ENCODE measurements around the gene TPRG1.
"Not testable (repeated sequence)": the region's sequence is repeated elsewhere in the genome, so short reads cannot be mapped to it uniquely, and the experiment has no call there.

Gene TPRG1

DNA sequence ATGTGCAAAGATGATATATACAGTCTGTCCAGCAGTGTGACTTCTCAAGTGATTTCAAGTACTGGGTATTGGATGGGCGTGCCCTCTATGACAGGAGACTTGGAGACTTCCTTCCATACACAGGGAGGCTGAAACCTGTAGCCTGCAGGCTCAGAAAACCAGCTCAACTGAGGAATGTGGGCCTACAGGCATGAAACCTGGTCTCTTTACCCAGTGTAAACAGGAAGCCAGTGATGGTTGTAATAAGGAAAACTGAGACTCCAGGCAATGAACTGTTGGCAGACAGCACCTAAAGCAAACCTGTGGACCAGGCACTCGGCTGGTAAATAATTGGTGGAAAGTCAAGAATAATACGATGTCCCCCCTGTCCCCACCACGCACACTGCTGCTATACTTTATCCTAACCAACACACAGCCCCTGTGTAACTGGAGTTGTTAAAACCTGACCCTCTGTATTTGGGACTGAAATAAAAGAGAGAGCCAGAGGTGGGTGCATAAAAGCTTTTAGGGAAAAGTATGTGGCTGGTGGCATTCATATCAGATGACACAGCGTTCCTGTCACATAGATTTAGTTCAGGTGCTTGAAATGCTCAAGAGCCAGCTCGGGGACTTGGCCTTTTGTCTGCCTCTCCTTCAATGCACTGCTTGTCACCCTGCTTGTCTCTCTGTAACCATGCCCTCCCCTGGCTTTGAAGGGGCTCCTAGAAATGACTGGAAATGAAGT, 144.7 kb downstream of the TPRG1 start:
- no peak for DNase-seq (ENCODE audit: low read depth)

DNA sequence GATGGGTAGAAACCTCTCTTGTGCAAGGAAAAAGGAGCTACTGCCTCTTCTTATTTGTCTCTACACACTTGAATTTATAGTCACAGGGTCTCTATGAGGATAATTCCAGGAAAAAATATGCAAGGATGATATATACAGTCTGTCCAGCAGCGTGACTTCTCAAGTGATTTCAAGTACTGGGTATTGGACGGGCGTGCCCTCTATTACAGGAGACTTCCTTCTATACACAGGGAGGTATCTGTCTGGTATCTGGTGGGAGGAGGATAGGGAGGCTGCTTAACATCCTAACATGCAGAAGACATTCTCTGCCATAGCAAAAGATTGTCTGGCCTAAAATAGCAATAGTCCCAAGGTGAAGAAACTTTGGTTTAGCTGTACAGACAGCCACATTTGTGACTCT, 146.1 kb downstream of the TPRG1 start:
- no peak for DNase-seq (ENCODE audit: low read depth)

DNA sequence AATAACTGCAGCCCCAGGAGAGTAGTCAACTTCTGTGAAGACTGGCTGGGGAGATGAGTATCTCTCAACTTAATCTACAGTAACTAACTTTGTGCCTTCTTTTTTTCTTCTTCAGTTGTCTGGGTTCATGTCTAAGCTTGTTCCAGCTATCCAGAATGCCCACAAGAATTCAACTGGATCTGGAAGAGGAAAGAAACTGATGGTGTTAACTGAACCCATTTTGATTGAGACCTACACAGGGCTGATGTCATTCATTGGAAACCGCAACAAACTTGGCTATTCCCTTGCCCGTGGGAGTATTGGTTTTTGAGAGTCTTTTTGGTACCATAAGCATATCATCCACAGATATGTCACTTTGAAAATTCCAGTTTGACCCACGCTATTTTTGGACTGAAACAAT, 148.7 kb downstream of the TPRG1 start:
- DNase-seq (ENCODE audit: low read depth) = no peak

DNA sequence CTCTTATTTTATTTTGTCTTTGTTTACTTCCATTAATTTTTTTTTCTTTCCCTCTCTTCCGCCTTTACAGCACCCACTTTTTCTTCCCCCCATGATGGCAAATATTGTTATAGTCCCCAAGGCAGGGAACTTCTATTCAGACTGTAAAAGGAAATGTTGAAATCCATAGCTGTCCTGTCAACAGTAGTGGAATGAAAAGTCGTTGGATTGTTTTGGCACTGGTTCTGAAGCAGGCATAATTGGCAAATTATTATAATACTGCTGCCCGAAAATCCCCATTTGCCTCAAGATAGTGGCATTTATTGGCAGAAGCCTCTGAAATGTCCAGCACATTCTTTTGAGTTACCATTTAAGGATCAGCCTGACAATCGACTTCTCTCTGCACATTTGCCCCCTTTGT, 150.6 kb downstream of the TPRG1 start:
- DNase-seq (ENCODE audit: low read depth) = no peak

DNA sequence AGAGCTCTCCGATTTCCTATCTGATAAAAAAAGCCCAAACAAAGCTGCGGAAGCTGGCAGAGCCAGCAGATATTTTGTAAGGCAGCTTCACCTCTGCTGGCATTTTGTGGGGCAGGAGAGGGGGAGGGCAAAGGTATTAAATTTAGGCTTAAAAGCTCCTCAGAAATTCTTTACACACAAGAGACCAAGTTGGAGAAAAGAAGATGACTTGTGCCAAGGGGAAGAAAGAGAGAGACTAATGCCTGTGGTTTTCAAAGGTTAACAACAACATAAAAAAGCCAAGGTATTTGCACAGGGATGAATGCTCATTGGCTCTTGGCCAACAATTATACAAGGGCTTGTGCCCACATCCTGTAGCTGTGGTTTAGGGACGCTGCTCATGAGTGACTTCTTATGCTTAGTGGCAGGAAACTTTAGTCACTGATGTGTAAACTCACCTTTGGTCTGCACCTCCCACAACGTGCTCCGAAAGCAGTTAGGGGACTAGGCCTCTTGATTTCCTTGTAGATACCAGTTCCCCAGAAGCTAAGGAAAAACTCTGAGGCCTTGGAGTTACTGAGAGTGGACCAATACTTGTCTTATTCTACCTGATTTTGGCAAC, 152.9 kb downstream of the TPRG1 start:
- peak; percentile 70 for DNase-seq (ENCODE audit: low read depth)

DNA sequence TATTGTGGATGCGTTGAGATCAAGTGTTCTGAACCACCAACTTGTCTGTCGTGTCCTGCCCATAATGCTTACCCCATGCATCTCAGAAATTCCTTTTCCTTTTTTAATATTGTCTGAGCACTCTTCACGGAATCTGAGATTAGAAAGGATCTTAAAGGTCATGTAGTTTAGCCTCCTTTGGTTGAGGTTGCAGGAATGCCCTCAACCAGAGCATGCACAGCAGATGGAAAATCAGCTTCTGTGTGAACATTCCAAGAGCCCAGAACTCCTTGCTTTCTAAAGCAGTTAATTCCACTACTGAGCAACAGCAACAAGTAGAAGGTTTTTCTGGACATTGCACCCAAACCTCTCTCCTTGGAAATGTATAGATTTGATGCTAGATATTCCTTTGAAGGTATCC, 153.7 kb downstream of the TPRG1 start:
- no peak for DNase-seq (ENCODE audit: low read depth)

DNA sequence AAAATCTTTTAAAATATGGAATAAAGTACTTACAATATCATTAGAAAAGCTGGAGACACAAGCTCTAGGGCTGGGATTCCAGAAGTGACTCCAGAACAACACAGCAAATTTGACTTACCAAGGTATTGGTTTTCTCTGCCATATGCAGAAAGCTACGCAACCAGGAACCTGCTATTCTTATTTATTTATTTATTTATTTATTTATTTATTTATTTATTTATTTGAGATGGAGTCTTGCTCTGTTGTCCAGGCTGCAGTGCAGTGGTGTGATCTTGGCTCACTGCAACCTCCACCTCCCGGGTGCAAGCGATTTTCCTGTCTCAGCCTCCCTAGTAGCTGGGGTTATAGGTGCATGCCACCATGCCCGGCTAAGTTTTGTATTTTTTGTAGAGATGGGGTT, 157.9 kb downstream of the TPRG1 start:
- DNase-seq (ENCODE audit: low read depth) = not testable (repeated sequence)

DNA sequence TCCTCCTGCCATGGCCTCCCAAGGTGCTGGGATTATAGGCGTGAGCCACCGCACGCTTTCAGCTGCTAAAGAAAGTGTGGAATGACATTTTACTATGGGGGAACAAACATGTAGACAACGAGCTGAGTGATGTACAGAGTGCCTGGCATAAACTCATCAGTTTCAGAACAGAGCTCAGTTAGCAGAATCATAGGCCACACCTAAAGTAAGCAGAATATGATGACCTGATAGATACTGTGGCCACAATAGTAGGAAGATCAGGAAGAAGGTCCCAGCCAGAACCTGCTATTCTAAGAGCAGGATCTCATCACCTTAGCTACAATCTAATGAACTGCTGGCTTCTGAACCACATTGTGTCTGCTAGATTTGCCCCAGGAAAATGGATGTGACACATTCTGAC, 158.3 kb downstream of the TPRG1 start:
- DNase-seq (ENCODE audit: low read depth) = no peak

DNA sequence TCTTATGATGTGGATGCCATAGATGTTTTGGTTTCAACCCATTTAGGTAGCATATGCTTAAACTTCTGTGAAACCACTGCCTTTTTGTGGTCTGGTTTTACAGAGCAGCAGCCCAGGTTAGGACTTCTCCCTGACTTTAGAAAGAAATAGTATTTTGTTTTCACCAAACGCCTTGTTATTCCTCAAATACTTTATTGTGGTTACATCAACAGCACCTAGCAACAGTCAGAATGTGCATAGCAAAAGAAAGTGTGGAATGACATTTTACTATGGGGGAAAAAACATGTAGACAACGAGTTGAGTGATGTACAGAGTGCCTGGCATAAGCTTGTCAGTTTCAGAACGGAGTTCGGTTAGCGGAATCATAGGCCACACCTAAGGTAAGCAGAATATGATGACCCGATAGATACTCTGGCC, 159.2 kb downstream of the TPRG1 start:
- no peak for DNase-seq (ENCODE audit: low read depth)

DNA sequence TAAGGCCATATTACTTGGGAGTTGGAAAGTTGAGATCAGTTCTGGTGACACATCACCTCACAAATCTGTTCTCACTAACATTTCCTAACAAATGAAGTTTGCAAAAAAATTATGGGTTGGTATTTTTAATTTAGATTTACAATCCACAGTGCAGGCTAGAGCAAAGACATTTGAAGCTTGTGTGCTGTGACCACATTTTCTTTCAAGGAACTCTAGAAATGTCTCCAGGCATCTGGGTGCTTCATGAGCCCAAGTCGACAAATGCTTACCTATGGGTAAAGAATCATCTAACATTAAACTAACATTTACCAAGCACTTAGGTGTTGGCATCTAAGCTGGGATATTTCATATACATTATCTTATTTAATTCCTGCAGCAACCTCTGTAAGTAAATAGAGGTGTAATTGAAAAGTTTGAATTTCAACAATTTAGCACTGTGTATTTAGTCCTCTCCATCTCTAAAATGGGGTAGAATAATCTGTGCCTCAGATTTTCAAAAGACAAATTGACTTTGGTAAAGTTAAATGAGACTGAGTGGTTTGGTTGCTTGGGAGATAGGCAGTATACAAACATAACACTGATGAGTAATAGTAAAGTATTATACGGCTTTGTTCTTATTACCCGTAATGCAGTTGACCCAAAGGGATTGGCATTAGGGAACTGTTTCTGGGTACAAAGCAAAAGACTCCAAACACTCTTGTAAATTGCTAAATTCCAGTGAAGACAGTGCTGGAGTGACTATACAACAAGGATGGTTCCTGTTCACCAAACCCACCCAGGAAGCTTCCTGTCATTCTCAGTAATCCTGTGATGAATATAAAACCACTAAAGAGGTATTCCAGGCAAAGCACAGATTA, 162.5 kb downstream of the TPRG1 start:
- DNase-seq (ENCODE audit: low read depth) = no peak

DNA sequence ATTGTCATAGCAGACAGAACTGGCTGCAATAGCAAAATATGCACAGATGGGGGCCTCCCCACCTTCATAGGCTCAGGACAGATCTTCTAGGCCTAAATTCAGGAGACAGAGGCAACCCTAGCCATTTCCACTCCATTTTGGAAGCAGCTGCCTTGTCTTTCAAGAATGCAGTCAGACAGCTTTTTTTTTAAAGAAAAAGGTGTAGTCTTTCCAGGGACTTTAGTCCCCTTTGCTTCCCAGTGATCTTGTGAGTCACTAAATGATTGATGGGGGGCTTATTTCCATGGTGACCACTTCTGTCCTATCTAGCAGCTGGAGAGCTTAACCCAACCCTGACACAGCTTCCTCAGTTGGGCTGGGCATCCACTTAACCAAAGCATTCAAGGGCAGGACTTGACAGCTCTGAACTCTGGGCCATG, 165.9 kb downstream of the TPRG1 start:
- DNase-seq (ENCODE audit: low read depth) = no peak

DNA sequence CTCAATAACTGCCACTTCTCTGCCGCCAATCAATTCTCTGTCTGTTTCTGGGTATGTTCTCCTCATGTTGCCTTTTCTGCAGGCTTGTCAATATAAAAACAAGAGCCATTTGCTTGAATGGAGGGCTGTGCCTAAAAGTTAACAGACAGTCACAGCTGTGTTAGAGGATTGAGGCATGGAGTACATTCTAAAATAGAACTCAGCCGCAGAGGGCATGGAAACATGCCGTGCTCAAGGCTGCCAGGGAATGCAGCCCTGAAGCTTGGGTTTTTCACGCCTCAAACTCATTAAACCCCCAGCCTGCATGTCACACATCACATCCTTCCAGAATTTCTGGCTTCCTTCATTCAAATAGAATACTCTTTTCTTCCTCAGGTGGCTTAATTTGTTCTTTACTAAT, 166.6 kb downstream of the TPRG1 start:
- DNase-seq (ENCODE audit: low read depth) = no peak

DNA sequence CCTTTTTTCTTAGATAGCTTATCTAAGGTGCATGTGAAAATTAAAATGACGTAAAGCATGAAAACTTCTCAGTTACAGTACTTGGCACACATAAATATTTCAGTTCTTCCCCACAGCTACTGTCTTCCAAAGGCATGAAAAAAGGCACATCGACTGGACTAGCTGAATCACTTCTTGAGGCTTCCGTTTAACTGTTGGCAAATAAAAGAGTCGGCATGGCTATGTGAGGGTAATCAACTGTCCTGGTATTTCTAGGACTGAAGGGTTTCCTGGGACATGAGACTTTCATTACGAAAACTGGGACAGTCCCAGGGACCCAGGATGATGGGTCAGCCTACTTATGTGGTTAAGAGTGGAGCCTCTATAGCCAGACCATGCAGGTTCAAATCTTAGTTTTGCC, 168.2 kb downstream of the TPRG1 start:
- DNase-seq (ENCODE audit: low read depth) = no peak

DNA sequence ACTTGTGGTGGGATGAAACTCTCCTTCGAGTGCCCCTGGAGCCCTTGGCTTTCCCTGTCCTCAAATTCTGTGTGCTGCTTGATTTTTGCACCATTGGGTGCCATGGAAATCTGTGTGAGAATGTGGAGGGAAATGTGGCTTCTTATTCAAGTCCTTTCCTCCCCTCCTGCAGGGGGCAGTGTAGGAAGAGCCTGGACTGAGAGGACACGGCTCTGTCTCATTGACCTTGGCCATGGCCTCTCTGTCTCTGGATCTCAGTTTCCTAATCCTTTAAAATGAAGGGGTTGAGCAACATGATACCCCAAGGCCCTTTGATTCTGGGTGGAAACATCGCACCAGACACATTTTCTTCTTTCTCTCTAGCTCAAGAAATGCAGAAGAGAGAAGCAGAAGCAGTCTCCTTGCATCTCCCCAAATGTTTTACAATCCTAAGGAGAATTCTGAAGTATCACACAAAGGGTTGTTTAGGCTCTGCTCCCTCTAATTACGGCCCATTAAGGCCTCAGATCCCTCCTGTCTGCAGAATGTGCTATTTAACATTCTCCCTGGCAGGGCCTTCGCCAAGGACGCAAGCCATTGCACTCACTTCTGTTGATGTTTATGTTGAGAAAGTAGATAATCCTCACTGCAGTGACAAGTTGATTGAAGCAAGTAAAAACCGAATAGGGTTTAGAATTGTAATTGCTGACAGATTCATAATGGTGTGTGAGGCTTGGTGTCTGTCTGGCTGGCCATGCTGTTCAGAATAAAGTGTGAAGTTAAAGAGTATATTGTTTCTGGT, 169.1 kb downstream of the TPRG1 start:
- no peak for DNase-seq (ENCODE audit: low read depth)

DNA sequence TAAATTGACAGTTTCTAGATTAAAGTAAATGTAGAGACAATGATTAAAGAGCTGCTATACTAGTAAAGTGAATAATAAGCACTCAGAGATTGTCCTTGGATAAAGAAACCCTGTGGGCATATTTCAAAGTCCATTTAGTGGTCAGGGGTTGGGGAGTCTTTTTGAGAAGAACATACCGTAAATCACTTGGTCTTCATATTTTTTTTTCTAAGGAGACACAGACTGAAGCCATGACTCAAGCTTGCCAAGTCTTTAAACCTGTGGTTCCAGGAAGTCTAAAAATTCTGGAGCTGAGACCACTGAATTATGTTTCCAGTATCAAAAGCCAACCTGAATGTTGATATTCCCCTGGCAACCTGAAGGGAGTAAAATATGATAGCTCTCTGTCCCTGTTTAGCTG, 171.0 kb downstream of the TPRG1 start:
- DNase-seq (ENCODE audit: low read depth) = no peak

DNA sequence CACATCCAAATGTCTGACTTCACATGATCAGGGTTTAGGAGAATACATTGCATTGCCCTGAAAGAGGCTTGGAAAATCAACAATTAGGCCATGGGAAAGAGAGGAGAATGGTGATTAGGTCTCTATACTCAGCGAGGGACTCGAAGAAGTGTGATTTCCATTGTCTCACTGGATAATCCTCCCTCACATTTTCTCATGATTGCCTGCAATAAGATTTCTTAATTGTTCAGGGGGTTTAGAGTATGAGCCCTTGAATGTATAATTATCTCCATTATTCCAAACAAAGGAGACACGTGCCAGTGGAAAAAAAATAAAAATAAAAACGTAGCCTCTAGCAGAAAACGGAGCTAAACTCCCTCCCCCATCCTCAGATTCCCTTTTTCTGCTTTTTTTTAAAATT, 173.2 kb downstream of the TPRG1 start:
- no peak for DNase-seq (ENCODE audit: low read depth)

DNA sequence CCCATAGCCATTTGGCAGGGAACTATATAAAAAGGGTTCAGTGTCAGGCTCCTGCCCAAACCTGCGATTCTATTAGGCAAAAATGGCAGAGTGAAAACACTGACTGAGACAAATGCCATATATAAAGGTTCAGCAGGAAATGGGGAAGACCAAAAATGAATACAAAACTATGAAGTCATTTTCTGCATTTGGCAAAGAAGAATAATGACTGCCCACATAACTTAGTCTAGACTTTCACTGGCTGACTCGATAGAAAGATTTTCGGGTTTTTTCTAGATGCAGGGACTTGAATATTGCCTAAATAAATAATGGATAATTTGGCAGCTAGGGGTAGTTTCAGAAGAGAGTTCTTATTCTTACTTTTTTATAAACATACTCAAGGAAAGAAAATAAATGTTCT, 178.0 kb downstream of the TPRG1 start:
- no peak for DNase-seq (ENCODE audit: low read depth)

DNA sequence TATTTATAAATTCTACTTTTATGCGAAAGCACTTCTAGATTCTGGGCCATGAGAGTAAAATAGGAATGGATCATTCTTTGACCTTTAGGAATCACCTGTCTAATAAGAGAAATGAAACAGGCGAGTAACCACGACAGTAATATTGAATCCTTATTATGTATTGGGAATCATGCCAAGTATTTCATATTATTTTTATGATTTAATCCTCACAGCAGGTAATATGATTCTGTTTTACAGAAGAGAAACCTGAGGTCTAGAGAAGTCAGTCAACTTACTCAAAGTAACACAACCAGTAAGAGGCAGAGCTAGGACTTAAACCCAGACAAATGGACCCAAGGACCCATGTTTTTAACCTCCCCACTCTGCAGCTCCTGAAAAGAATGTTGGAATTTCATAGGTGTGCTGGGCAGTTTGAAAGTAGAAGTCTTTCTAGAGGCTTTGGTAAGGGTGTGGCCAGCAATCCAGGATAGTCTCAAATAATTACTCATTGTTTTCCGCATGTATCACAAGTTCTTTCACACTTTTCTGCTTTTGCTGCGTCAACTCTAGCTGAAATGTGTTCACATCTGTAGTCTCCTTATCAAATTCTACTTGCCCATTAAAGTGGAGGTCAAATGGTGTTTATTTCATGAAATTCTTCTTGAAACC, 181.7 kb downstream of the TPRG1 start:
- DNase-seq (ENCODE audit: low read depth) = no peak

DNA sequence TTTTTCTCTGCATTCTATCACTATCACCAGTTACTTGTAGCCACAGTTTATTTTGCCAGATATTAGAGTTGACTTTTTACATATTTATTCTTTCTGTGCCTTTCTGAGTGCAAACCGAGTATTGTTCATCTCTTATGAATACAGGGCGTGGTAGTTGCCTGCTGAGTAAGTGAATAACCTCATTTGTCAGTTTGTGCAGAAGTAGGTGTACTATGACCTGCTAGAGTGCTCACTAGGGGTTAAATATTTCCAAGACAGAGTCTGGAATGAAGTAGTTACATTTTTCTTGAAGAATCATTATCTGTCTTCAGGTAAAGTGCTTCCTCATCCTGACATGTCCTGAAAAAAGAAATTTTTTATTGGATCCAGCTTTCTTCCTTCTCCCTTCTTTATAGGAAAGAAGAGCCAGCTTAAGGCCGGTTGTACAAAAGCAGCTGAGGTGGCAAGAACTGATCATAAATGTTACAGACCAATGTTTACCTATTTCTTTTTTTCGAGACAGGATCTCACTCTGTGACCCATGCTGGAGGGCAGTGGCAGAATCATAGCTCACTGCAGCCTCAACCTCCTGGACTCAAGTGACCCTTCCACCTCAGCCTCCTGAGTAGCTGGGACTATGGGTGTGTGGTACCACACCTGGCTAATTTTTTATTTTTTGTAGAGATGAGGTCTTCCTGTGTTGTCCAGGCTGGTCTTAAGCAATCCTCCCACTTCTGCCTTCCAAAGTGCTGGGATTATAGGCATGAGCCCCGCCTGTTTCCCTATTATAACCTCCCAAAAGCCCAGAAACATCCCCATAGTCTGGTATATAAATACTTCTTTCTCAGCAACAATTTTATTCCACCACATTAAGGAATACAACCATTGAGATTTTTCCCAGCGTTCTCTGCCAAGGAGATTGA, 182.5 kb downstream of the TPRG1 start:
- no peak for DNase-seq (ENCODE audit: low read depth)

DNA sequence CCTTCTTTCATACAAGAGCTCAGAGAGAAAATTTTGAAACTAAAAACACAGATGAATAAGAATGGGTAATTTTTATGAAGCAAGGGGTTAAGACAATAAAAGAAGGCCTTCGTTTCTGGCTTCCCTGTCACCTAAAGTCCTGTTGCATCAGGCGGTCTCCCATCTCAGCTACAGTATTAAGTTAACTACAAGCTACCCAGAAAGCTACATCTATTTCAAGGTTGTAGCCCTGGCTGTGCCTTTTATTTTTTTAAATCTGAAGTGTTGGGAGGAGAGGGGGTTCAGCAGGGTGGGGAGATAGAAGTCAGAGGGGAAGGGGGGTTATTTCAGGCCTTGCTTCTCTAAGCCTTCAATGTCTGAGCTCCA, 183.3 kb downstream of the TPRG1 start:
- no peak for DNase-seq (ENCODE audit: low read depth)
